Activated T-cell treated with anti-CD3 and anti-CD28 coated beads, Interleukin-2, amount 50 U/mL, for 48 hours (primary cell): Measurements from ENCODE around the gene GNPTAB.

Experiments used
- DNase-seq, 2 experiments: peaks; one replicate each; pipeline ENCODE4 v3.0.0-alpha.2; 2020

GNPTAB gene

GRCh38 chr12:101727098-101727497, 103.7 kb downstream of the GNPTAB start:
- DNase-seq: no peak

GRCh38 chr12:101722392-101722791, 108.4 kb downstream of the GNPTAB start:
- no peak for DNase-seq

GRCh38 chr12:101720118-101720517, 110.6 kb downstream of the GNPTAB start:
- DNase-seq: no peak

DNA sequence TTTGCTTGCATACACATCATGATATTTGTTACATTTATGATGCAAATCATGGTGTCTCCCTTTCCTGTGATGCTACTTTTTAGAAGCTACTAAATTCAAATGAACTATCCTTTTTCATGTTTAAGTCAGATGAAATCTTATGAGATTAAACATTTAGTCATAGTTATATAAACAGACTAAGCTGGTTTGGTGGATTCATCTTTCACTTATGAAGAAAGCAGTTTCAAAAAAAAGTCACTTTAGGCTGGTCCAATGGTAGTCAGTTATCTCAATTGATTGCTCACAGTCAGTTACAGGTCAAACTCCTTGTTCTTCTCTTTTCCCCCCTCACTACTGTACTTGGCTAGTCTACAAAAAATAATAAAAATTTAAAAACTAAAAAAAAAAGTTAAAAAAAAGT, 111.2 kb downstream of the GNPTAB start:
- DNase-seq: no peak

- no peak for DNase-seq
These were observed 115.8 kb downstream of the GNPTAB start for GRCh38 chr12:101714877-101715444.

DNA sequence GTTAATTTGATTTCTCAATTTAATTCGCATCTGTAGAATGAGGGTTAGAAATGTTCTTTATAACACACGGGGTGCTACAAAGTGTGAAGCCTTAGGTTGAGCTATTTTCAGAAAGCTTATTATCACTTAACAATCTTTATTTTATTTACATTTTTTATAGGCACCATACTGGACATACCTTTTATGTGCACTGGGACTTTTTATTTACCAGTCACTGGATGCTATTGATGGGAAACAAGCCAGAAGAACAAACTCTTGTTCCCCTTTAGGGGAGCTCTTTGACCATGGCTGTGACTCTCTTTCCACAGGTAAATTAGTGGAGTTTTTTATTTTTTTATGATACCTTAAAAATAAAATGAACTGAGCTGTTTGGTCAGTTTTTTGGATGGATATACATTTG, 116.8 kb downstream of the GNPTAB start:
- no peak for DNase-seq

DNA sequence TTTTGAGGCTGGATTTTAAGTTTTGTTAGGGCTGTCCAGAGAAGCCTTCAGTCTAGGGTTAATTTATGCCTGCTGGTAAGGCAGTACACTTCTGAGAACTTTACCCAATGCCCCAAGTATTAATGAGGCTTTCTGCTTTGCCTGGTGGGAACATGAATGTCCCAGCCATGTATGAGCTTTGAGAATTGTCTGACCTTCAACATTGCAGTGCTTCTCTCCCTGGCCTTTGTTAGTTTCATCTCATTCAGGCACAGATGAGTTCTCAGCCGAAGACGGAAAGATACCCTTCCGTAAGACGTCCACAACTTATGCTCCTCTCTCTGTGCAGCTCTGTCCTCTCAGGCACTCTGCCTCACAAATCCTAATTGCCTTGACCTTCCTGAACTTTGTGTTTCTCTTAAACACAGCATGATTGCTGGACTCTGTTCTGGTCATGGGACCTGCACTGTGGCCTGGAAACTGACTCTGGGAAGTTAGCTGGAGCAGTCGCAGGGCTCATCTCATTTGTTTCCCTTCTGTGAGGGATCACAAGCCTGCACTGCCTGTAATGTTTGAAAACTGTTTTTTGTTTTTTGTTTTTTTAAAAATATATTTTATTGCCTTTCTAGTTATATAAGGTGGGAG, 117.6 kb downstream of the GNPTAB start:
- DNase-seq: no peak

DNA sequence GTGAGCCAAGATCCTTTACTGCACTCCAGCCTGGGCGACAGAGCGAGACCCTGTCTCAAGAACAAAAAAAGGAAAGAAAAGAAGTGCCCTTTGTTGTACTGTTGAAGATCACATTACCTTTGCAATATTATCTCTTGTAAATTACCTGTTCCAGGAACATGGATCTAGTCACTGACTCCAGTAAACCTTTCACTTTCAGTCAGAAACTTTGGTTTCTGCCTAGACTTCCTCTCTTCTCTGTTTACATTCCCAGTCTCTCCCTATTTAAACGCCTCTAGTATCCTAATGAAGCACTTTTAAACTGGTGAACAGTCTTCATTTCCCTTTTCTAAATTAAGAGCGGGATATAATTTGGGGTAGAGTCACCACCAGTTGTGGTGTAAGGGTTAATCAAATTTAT, 120.5 kb downstream of the GNPTAB start:
- no peak for DNase-seq

GRCh38 chr12:101707131-101707782, 123.5 kb downstream of the GNPTAB start:
- no peak for DNase-seq

DNA sequence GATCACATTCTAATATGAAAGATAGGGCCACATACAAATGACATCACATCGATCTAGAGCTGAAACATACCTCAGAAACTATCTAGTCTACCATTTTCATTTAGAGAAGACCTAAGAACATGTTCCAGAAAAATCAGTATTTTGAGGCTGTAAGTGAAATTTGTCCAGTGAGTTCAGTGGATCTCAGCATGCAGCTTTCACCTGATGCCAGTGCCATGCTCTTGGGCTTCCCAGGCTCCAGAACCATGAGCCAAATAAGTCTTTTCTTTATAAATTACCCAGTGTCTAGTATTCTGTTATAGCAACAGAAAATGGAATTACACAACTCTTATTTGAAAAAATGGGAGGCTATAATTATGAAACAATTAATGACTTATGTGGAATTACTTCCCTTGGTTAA, 124.4 kb downstream of the GNPTAB start:
- no peak for DNase-seq

- no peak for DNase-seq
These were observed 127.3 kb downstream of the GNPTAB start for GRCh38 chr12:101703487-101703886.

GRCh38 chr12:101700299-101700820, 130.4 kb downstream of the GNPTAB start:
- no peak for DNase-seq

GRCh38 chr12:101698800-101699347, 131.9 kb downstream of the GNPTAB start:
- DNase-seq: peak; percentile 29 to 39

GRCh38 chr12:101697930-101698799, 132.6 kb downstream of the GNPTAB start:
- DNase-seq: peak in 1 of 2 experiments; percentile 41

GRCh38 chr12:101697197-101697929, 133.4 kb downstream of the GNPTAB start, which contains the start of gene CHPT1:
Gene CHPT1, plus strand, starts transcription at chr12:101697640. Its CDS starts 222 bp downstream, at chr12:101697862.
- peak; percentile 72 to 76 for DNase-seq

- DNase-seq: peak; percentile 36 to 40
These were observed 134.2 kb downstream of the GNPTAB start for GRCh38 chr12:101696251-101697196.

DNA sequence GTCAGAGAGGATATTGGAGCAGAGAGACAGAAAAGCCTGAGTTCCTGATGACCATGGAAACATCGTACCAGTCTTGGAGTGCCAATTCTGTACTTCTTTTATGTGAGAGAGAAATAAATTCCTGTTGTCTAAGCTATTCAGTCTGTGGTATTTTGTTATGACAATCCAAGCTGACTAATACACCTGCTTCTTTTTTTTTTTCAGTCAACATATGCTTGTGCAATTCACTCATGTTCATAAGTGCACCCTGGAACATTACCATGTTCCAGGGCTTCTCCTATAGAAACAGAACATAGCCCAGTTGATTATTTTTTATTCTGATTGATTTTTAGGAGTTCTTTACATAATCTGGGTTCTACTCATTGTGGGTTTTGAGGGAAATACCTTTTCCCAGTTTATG, 135.1 kb downstream of the GNPTAB start:
- DNase-seq: no peak
